Mesenchymal stem cell (in vitro differentiated cells and primary cell): ENCODE measurements around the gene CSAG2.
"Not testable (repeated sequence)": the region's sequence is repeated elsewhere in the genome, so short reads cannot be mapped to it uniquely, and the experiment has no call there.

Experiments
- DNase-seq: peaks from one replicate; pipeline ENCODE4 v3.0.0-alpha.2; 2013
- H2AFZ ChIP-seq: one replicate; pipeline ENCODE4 v1.6.1; 2013; ENCODE audit warnings: low read depth, mild to moderate bottlenecking, control low read depth, inconsistent platforms, low read length, moderate library complexity
- H2AK5ac ChIP-seq: 2 replicates; pipeline ENCODE4 v1.6.1; 2013; ENCODE audit warnings: low read length, moderate library complexity, mild to moderate bottlenecking, inconsistent platforms; ENCODE audit not compliant: severe bottlenecking
- H2BK120ac ChIP-seq: one replicate; pipeline ENCODE4 v1.6.1; 2013; ENCODE audit warnings: low read depth, mild to moderate bottlenecking, inconsistent platforms, low read length, moderate library complexity
- H2BK12ac ChIP-seq, 2 experiments: one replicate each; pipeline ENCODE4 v1.6.1; 2013; ENCODE audit warnings: inconsistent platforms in 2 of 2, low read length in 2 of 2, mild to moderate bottlenecking in 2 of 2, moderate library complexity in 2 of 2, control low read depth in 1 of 2
- H2BK15ac ChIP-seq: one replicate; pipeline ENCODE4 v1.6.1; 2013; ENCODE audit warnings: mild to moderate bottlenecking, low read depth, inconsistent platforms; ENCODE audit not compliant: poor library complexity, severe bottlenecking
- H2BK5ac ChIP-seq: 2 replicates; pipeline ENCODE4 v1.6.1; 2013; ENCODE audit warnings: low read depth, mild to moderate bottlenecking, low read length, control low read depth, inconsistent platforms; ENCODE audit not compliant: poor library complexity, severe bottlenecking
- H3K14ac ChIP-seq, 2 experiments: one replicate each; pipeline ENCODE4 v1.6.1; 2013; ENCODE audit warnings: inconsistent platforms in 2 of 2, low read length in 2 of 2, control low read depth in 1 of 2, mild to moderate bottlenecking in 1 of 2, moderate library complexity in 1 of 2
- H3K18ac ChIP-seq, 2 experiments: one replicate each; pipeline ENCODE4 v1.6.1; 2013; ENCODE audit warnings: inconsistent platforms in 2 of 2, low read length in 2 of 2, control low read depth in 1 of 2, low read depth in 1 of 2, mild to moderate bottlenecking in 1 of 2
- H3K23ac ChIP-seq, 2 experiments: one replicate each; pipeline ENCODE4 v1.6.1; 2013; ENCODE audit warnings: inconsistent platforms in 2 of 2, low read length in 2 of 2, mild to moderate bottlenecking in 2 of 2, moderate library complexity in 2 of 2, control low read depth in 1 of 2
- H3K27ac ChIP-seq: 2 replicates; pipeline ENCODE4 v1.5.1; 2013; ENCODE audit warnings: mild to moderate bottlenecking, moderate library complexity, low read length, control low read depth, inconsistent platforms; ENCODE audit not compliant: poor library complexity, severe bottlenecking
- H3K27me3 ChIP-seq, 2 experiments: 2 replicates each; pipeline versions ENCODE4 v1.6.1 to v1.7.0; 2013; ENCODE audit warnings: low read length in 2 of 2, mild to moderate bottlenecking in 2 of 2, moderate library complexity in 2 of 2, control low read depth in 1 of 2, inconsistent platforms in 1 of 2; ENCODE audit not compliant: control insufficient read depth in 1 of 2, insufficient read depth in 1 of 2
- H3K36me3 ChIP-seq, 2 experiments: 2 replicates each; pipeline versions ENCODE4 v1.6.1 to v1.7.0; 2013; ENCODE audit warnings: low read length in 2 of 2, control low read depth in 1 of 2, inconsistent platforms in 1 of 2, low read depth in 1 of 2, mild to moderate bottlenecking in 1 of 2; ENCODE audit not compliant: insufficient read depth in 2 of 2, control insufficient read depth in 1 of 2
- H3K4ac ChIP-seq, 2 experiments: one replicate each; pipeline ENCODE4 v1.6.1; 2013; ENCODE audit warnings: inconsistent platforms in 2 of 2, low read length in 2 of 2, mild to moderate bottlenecking in 2 of 2, moderate library complexity in 2 of 2, control low read depth in 1 of 2, low read depth in 1 of 2
- H3K4me1 ChIP-seq: 2 replicates; pipeline ENCODE4 v1.6.1; 2013; ENCODE audit warnings: low read depth, low read length, control low read depth; ENCODE audit not compliant: control insufficient read depth, insufficient read depth
- H3K4me2 ChIP-seq: 2 replicates; pipeline ENCODE4 v1.6.1; 2013; ENCODE audit warnings: low read length, mild to moderate bottlenecking, inconsistent platforms; ENCODE audit not compliant: poor library complexity, severe bottlenecking
- H3K4me3 ChIP-seq, 2 experiments: 2 replicates each; pipeline versions ENCODE4 v1.5.1 to v1.7.0; 2013; ENCODE audit warnings: low read length in 2 of 2, mild to moderate bottlenecking in 2 of 2, control low read depth in 1 of 2, low read depth in 1 of 2; ENCODE audit not compliant: insufficient read depth in 1 of 2
- H3K79me1 ChIP-seq: replicated peaks from 2 replicates; pipeline ENCODE4 v1.6.1; 2013; ENCODE audit warnings: mild to moderate bottlenecking, control low read depth, low read length, inconsistent platforms; ENCODE audit not compliant: poor library complexity, severe bottlenecking
- H3K9ac ChIP-seq: 2 replicates; pipeline ENCODE4 v1.7.0; 2013; ENCODE audit warnings: mild to moderate bottlenecking, low read length, moderate library complexity
- H3K9me3 ChIP-seq: 2 replicates; pipeline ENCODE4 v1.7.0; 2013; ENCODE audit warnings: mild to moderate bottlenecking, low read length; ENCODE audit not compliant: control insufficient read depth
- H4K8ac ChIP-seq: one replicate; pipeline ENCODE4 v1.6.1; 2013; ENCODE audit warnings: inconsistent platforms, mild to moderate bottlenecking, low read length, moderate library complexity
- H4K91ac ChIP-seq: one replicate; pipeline ENCODE4 v1.6.1; 2013; ENCODE audit warnings: mild to moderate bottlenecking, low read length, inconsistent platforms
- WGBS: methylation state at CpG from one replicate; pipeline ENCODE4 v1.1.7; 2013; ENCODE audit warnings: mixed read lengths; 5-methylcytosine and 5-hydroxymethylcytosine counted together

Gene CSAG2

GRCh38 chrX:152706500-152706899, 2.6 kb downstream of the CSAG2 start:
- not testable (repeated sequence) for H2BK5ac ChIP-seq, H3K4me2 ChIP-seq, H2BK12ac ChIP-seq, H3K27me3 ChIP-seq, H3K4ac ChIP-seq, H2AK5ac ChIP-seq, H3K4me1 ChIP-seq, H4K91ac ChIP-seq, H2AFZ ChIP-seq, DNase-seq, H3K9ac ChIP-seq, H3K36me3 ChIP-seq, H3K79me1 ChIP-seq, H3K27ac ChIP-seq, H2BK120ac ChIP-seq, H3K18ac ChIP-seq, H2BK15ac ChIP-seq, H3K4me3 ChIP-seq, H4K8ac ChIP-seq, H3K23ac ChIP-seq, H3K14ac ChIP-seq, H3K9me3 ChIP-seq
- no CpG with 5 or more reads among the region's 7 CpGs for WGBS

GRCh38 chrX:152700390-152700789, 8.7 kb downstream of the CSAG2 start:
- not testable (repeated sequence) for H3K36me3 ChIP-seq, H2BK15ac ChIP-seq, H2BK120ac ChIP-seq, H3K4me3 ChIP-seq, H2AFZ ChIP-seq, H3K79me1 ChIP-seq, H4K8ac ChIP-seq, H3K27ac ChIP-seq, H3K27me3 ChIP-seq, H4K91ac ChIP-seq, H2BK12ac ChIP-seq, H2AK5ac ChIP-seq, H3K23ac ChIP-seq, H3K4me1 ChIP-seq, H3K9ac ChIP-seq, H3K4ac ChIP-seq, H3K4me2 ChIP-seq, H2BK5ac ChIP-seq, H3K18ac ChIP-seq, H3K14ac ChIP-seq, H3K9me3 ChIP-seq, DNase-seq
- WGBS = no CpG with 5 or more reads among the region's 5 CpGs

- not testable (repeated sequence) for H3K27ac ChIP-seq, H2BK15ac ChIP-seq, H2BK120ac ChIP-seq, DNase-seq, H3K9ac ChIP-seq, H2BK12ac ChIP-seq, H4K8ac ChIP-seq, H3K4ac ChIP-seq, H3K27me3 ChIP-seq, H3K9me3 ChIP-seq, H3K18ac ChIP-seq, H3K4me3 ChIP-seq, H2AK5ac ChIP-seq, H3K4me1 ChIP-seq, H3K14ac ChIP-seq, H2BK5ac ChIP-seq, H3K79me1 ChIP-seq, H3K23ac ChIP-seq, H2AFZ ChIP-seq, H3K36me3 ChIP-seq, H3K4me2 ChIP-seq, H4K91ac ChIP-seq
- no CpG with 5 or more reads among the region's 34 CpGs for WGBS
Observed at GRCh38 chrX:152697952-152698931, 10.8 kb downstream of the CSAG2 start, which contains the start of gene MAGEA3. MAGEA3 (plus strand) TSS chrX:152698794; CDS start chrX:152700833, 2,039 bp downstream.

- not testable (repeated sequence) for H3K27ac ChIP-seq, H2AFZ ChIP-seq, H2BK120ac ChIP-seq, H3K14ac ChIP-seq, H3K79me1 ChIP-seq, H3K9ac ChIP-seq, H3K4me1 ChIP-seq, H2BK15ac ChIP-seq, H2BK5ac ChIP-seq, H3K4me2 ChIP-seq, H2AK5ac ChIP-seq, H3K36me3 ChIP-seq, H3K4ac ChIP-seq, DNase-seq, H3K27me3 ChIP-seq, H4K8ac ChIP-seq, H4K91ac ChIP-seq, H2BK12ac ChIP-seq, H3K23ac ChIP-seq, H3K9me3 ChIP-seq, H3K18ac ChIP-seq, H3K4me3 ChIP-seq
- no CpG with 5 or more reads among the region's 3 CpGs for WGBS
Observed at GRCh38 chrX:152681012-152681411, 28.1 kb downstream of the CSAG2 start.
